Endothelial cell of umbilical vein (primary cell): Measurements from ENCODE around the gene QSER1.

ENCODE experiments used
- CTCF ChIP-seq, 2 donors: IDR thresholded peaks; 1 replicate in 1 of 2; 2 replicates in 1 of 2; pipeline ENCODE4 v1.5.1; 2011; ENCODE audit warnings: low read length in 2 of 2, mild to moderate bottlenecking in 2 of 2, moderate library complexity in 2 of 2, control low read depth in 1 of 2, inconsistent platforms in 1 of 2, low read depth in 1 of 2; ENCODE audit not compliant: insufficient read depth in 1 of 2; ENCODE audit errors: extremely low read depth in 1 of 2
- FOS ChIP-seq: IDR thresholded peaks from 2 replicates; pipeline ENCODE4 v1.6.1; 2011; ENCODE audit warnings: mild to moderate bottlenecking, low read length, moderate library complexity, borderline replicate concordance; ENCODE audit not compliant: insufficient read depth
- MAX ChIP-seq: IDR thresholded peaks from 2 replicates; pipeline ENCODE4 v1.6.1; 2011; ENCODE audit not compliant: insufficient read depth, insufficient read length
- POLR2A ChIP-seq: IDR thresholded peaks from 2 replicates; pipeline ENCODE4 v1.6.1; 2012; ENCODE audit warnings: low read depth, mild to moderate bottlenecking, control low read depth, low read length
- POLR2AphosphoS5 ChIP-seq: IDR thresholded peaks from 2 replicates; pipeline ENCODE4 v1.6.1; 2012; ENCODE audit warnings: low read depth, mild to moderate bottlenecking, control low read depth, low read length, moderate library complexity; ENCODE audit not compliant: insufficient read depth

GRCh38 chr11:33001281-33001680 lies 108.7 kb downstream of the QSER1 start:
- no peak for TF ChIP-seq CTCF (IDR thresholded peaks at IDR 0.05; ENCODE audit: extremely low read depth in 1 of 2, insufficient read depth in 1 of 2, low read depth in 1 of 2, low read length in 2 of 2)
- TF ChIP-seq FOS = no peak
- no peak for TF ChIP-seq POLR2AphosphoS5
- TF ChIP-seq POLR2A = no peak
- TF ChIP-seq MAX = no peak
